ENCODE measurements around the gene LTBP4.
A peak's percentile ranks its signal among the peaks of the same experiment; 100 is the strongest.
"Not testable (repeated sequence)": the region's sequence is repeated elsewhere in the genome, so short reads cannot be mapped to it uniquely, and the experiment has no call there.

The LTBP4 gene

GRCh38 chr19:40611900-40612698 lies 10.9 kb downstream of the LTBP4 start:
- no peak for DNase-seq (ENCODE audit: low read depth, low spot score)

- DNase-seq (ENCODE audit: low read depth, low spot score) = no peak
Observed at GRCh38 chr19:40612831-40613689, 11.9 kb downstream of the LTBP4 start.

DNA sequence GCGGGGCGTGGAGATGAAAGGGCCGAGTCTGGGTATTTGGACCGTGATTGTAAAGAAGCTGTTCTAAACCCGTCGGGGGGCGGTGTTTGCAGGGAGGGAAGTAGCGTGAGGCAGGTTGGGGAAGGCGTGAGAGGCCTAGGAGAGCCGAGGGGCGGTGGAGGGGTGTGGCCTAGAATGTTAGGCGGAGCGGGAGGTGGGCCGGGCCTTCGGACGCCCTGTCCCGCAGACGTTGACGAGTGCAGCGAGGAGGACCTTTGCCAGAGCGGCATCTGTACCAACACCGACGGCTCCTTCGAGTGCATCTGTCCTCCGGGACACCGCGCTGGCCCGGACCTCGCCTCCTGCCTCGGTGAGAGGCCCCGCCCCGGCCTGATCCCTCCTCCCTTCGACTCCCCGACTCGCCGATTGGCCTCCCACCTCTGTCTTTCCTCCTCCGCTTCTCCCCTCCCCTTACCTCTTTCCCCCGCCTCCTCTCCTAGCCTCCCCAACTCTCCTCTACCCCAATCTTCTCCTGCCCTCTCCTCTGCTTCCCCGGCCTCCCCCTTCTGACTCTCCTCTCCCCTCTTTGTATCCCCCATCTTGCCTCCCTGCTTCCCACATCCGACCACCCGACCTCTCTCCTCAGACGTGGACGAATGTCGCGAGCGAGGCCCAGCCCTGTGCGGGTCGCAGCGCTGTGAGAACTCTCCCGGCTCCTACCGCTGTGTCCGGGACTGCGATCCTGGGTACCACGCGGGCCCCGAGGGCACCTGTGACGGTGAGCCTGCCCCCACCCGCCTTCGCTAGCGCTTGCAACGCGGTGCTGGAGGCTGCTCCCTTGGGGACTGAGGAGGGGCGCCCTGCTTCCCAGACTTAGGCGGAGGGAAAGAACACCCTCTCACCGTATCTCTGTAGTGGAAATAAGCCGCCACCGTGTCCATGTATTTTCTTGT lies 12.8 kb downstream of the LTBP4 start:
- DNase-seq (ENCODE audit: low read depth, low spot score) = peak; percentile 68

DNA sequence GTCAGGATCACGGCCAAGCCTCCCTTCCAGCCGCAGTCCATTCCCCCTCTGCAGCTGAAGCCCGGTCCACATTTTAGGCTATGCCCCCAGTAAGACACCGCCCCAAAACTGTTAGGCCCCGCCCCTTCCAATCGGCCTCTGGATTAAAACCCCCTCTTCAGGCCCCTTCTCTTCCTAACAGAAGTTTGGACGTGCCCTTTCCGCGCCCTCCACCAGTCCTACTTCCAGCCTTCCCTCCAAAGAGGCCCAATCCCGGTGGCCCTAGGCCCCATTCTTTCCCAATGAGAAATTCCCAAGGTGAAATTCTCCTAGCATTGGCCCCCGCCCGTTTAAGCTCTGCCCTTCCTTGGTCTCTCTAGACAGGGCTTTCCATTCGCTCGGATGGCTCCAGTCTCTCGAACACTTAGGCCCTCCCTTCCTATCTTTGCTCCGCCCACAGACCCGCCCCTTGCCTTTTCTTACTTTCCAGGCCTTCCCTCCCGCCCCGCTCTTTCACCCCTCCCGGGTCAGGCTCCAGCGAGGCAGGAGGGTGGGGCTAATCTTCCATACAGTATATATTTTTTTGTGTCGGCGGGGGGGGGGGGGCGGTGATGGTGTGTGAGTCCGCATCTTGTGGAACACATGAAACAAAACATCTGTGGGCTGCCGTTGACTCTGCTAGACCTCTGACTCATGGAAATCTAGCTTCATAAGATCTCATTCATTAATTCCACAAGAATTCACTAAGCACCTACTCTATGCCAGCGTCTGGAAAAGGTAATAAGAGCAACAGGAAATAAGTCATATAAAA lies 13.6 kb downstream of the LTBP4 start:
- DNase-seq (ENCODE audit: low read depth, low spot score) = peak; percentile 83

- DNase-seq (ENCODE audit: low read depth, low spot score) = no peak
Observed at GRCh38 chr19:40616178-40616577, 15.0 kb downstream of the LTBP4 start.

DNA sequence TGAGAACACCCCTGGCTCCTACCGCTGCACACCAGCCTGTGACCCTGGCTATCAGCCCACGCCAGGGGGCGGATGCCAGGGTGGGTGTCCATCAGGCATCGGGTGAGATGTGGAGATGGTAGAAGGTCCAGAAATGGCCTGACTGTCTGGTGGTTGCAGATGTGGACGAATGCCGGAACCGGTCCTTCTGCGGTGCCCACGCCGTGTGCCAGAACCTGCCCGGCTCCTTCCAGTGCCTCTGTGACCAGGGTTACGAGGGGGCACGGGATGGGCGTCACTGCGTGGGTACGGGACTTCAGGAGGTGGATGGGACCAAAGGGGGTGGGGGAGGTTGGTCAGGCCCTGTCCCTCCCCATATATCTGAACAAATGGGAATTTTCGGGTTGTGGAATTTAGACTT lies 15.8 kb downstream of the LTBP4 start:
- DNase-seq (ENCODE audit: low read depth, low spot score) = no peak

- DNase-seq (ENCODE audit: low read depth, low spot score) = no peak
Observed at GRCh38 chr19:40617961-40618360, 16.8 kb downstream of the LTBP4 start.

DNA sequence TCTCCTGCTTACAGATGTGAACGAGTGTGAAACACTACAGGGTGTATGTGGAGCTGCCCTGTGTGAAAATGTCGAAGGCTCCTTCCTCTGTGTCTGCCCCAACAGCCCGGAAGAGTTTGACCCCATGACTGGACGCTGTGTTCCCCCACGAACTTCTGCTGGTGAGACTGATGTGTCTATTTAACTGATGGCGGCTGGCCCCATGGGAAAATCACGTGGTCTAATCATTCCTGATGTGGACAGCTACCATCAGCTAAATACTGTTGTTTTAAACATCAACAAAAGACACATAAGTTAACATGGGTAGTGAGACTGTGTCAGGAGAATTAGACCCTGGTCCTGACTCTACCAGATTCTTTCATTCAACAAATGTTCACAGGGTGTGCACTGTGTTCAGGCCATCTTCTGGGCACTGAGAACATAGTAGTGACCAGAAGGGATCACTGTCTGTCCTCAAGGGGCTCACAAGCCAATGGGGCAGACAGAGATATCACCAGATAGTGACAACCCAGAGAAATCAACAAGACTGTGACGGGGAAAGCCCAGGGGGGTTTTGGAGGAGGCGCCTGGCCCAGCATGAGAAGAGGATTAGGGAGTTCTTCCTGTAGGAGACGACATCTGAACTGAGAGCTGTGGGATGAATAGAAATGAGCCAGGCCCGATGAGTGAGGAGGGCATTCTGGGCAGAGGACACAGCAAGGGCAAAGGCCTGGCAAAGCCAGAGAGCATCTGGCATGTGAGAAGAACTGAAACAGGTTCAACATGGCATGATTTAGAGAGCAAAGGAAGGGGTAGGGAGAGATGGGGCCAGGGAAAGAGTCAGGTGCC lies 18.4 kb downstream of the LTBP4 start:
- DNase-seq (ENCODE audit: low read depth, low spot score) = no peak

GRCh38 chr19:40620161-40620485 lies 19.0 kb downstream of the LTBP4 start:
- DNase-seq (ENCODE audit: low read depth, low spot score) = no peak

DNA sequence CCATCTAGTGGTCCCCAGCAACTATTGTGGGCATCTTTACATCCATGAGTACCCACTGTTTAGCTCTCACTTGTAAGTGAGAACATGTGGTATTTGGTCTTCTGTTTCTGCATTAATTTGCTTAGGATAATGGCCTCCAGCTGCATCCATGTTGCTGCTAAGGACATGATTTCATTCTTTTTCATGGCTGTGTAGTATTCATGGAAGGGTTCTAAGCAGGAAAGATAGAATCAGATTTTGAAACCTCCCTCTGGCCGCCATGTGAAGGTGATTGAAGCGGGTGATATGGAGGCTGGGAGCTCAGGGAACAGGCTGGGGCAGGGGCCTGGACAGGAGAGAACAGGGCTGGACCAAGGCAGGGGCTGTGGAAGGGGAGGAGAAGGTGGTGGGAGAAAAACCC lies 20.1 kb downstream of the LTBP4 start:
- no peak for DNase-seq (ENCODE audit: low read depth, low spot score)

DNA sequence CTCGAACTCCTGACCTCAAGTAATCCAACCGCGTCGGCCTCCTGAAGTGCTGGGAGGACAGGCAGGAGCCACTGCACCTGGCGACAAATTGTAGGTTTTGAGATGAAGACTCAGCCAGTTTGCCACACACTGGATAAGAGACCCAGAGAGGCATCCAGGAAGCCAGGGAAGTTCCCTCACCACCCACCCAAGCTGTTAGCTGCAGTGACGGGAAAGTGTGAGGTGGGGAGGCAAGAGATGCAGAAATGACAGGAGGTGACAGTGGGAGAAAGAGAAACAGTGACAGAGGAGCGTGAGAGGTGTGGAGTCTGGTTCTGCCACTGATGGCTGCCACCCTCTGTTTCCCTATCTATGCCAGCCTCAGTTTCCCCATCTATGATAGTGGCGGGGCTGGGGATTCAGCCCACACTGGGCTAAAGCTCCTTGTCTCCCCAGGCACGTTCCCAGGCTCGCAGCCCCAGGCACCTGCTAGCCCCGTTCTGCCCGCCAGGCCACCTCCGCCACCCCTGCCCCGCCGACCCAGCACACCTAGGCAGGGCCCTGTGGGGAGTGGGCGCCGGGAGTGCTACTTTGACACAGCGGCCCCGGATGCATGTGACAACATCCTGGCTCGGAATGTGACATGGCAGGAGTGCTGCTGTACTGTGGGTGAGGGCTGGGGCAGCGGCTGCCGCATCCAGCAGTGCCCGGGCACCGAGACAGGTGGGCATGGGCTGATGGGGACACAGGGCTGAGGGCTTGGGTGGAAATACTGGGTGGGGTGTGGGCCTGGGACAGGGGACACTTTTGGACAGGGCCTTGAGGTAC lies 21.0 kb downstream of the LTBP4 start:
- no peak for DNase-seq (ENCODE audit: low read depth, low spot score)

DNA sequence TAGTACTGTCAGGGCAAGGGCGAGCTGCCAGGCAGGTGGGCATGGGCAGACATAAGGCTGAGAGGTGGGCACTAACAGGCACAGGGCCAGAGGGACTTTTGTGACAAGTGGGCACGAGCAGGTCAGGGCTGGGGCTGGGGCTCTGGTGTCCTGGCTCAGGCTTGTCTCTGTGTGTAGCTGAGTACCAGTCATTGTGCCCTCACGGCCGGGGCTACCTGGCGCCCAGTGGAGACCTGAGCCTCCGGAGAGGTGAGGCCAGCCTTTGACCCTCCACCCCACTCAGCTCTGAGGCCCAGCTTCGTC lies 21.6 kb downstream of the LTBP4 start:
- DNase-seq (ENCODE audit: low read depth, low spot score) = no peak

DNA sequence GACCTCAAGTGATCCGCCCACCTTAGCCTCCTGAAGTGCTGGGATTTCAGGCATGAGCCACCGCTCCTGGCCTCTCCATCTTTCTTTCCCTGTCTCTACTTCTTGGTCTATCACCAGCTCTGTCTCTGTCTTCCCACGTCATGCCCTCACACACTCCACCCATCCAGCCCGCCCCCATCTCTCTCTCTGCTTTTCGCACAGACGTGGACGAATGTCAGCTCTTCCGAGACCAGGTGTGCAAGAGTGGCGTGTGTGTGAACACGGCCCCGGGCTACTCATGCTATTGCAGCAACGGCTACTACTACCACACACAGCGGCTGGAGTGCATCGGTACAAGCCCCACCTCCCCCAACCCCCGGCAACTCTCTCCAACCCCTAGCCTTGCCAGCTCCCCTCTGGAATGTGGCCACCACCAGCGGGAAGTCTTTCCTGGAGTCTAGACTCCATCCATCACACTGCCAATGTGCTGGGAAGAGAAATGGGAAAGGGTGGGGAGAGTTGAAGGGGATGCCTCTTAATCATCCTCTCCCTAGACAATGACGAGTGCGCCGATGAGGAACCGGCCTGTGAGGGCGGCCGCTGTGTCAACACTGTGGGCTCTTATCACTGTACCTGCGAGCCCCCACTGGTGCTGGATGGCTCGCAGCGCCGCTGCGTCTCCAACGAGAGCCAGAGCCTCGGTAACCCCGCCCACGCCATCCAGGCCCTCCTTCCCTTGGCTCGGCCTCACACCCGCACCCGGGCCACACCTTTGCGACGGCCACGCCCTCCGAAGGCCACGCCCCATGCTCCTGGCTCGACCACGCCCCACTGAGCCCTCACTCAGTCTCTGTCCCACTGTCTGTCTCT lies 22.5 kb downstream of the LTBP4 start:
- DNase-seq (ENCODE audit: low read depth, low spot score) = no peak

GRCh38 chr19:40624369-40625153 lies 23.4 kb downstream of the LTBP4 start:
- DNase-seq (ENCODE audit: low read depth, low spot score) = not testable (repeated sequence)

- DNase-seq (ENCODE audit: low read depth, low spot score) = no peak
Observed at GRCh38 chr19:40625406-40626120, 24.4 kb downstream of the LTBP4 start.

DNA sequence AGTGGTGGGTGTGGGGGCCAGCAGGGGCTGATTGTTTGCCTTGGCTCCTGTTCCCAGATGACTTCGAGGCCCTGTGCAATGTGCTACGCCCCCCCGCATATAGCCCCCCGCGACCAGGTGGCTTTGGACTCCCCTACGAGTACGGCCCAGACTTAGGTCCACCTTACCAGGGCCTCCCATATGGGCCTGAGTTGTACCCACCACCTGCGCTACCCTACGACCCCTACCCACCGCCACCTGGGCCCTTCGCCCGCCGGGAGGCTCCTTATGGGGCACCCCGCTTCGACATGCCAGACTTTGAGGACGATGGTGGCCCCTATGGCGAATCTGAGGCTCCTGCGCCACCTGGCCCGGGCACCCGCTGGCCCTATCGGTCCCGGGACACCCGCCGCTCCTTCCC lies 25.7 kb downstream of the LTBP4 start:
- no peak for DNase-seq (ENCODE audit: low read depth, low spot score)
